AML-193 (cell line): ENCODE results near the gene MPP2.
"Not testable (repeated sequence)": the region's sequence is repeated elsewhere in the genome, so short reads cannot be mapped to it uniquely, and the experiment has no call there.

ENCODE experiments used
- DNase-seq, 2 experiments: peaks; one replicate each; lab custom pipeline; 2025; lab: John Stamatoyannopoulos, UW

Gene MPP2

GRCh38 chr17:43875476-43876147, 31.7 kb downstream of the MPP2 start:
- no peak for DNase-seq

GRCh38 chr17:43874293-43874692, 33.0 kb downstream of the MPP2 start:
- no peak for DNase-seq

- DNase-seq, result no peak
These were observed 33.5 kb downstream of the MPP2 start for GRCh38 chr17:43873815-43874214.

- no peak for DNase-seq
These were observed 34.2 kb downstream of the MPP2 start for GRCh38 chr17:43873091-43873490.

- DNase-seq, result no peak
These were observed 35.2 kb downstream of the MPP2 start for GRCh38 chr17:43871946-43872690.

- DNase-seq, result not testable (repeated sequence)
These were observed 38.3 kb downstream of the MPP2 start for GRCh38 chr17:43869031-43869430.

- no peak for DNase-seq
These were observed 38.9 kb downstream of the MPP2 start for GRCh38 chr17:43868226-43868994.

GRCh38 chr17:43864161-43864984, 43.0 kb downstream of the MPP2 start:
- DNase-seq, result no peak

- DNase-seq, result no peak
These were observed 45.4 kb downstream of the MPP2 start for GRCh38 chr17:43861960-43862359.

GRCh38 chr17:43860927-43861622, 46.3 kb downstream of the MPP2 start:
- DNase-seq, result no peak

GRCh38 chr17:43860077-43860725, 47.1 kb downstream of the MPP2 start:
- DNase-seq, result no peak

- no peak for DNase-seq
These were observed 49.3 kb downstream of the MPP2 start for GRCh38 chr17:43857957-43858600.

GRCh38 chr17:43857141-43857540, 50.2 kb downstream of the MPP2 start:
- no peak for DNase-seq

GRCh38 chr17:43856141-43856540, 51.2 kb downstream of the MPP2 start:
- no peak for DNase-seq

- no peak for DNase-seq
These were observed 52.3 kb downstream of the MPP2 start for GRCh38 chr17:43855061-43855460.

- DNase-seq, result no peak
These were observed 52.8 kb downstream of the MPP2 start for GRCh38 chr17:43854498-43854897.

GRCh38 chr17:43853546-43853945, 53.8 kb downstream of the MPP2 start:
- no peak for DNase-seq

- DNase-seq, result no peak
These were observed 54.8 kb downstream of the MPP2 start for GRCh38 chr17:43852571-43852970.

- DNase-seq, result no peak
These were observed 58.2 kb downstream of the MPP2 start for GRCh38 chr17:43849116-43849515.

- no peak for DNase-seq
These were observed 58.7 kb downstream of the MPP2 start for GRCh38 chr17:43848601-43849000.
